ENCODE data around the gene ZNF200.

DNA sequence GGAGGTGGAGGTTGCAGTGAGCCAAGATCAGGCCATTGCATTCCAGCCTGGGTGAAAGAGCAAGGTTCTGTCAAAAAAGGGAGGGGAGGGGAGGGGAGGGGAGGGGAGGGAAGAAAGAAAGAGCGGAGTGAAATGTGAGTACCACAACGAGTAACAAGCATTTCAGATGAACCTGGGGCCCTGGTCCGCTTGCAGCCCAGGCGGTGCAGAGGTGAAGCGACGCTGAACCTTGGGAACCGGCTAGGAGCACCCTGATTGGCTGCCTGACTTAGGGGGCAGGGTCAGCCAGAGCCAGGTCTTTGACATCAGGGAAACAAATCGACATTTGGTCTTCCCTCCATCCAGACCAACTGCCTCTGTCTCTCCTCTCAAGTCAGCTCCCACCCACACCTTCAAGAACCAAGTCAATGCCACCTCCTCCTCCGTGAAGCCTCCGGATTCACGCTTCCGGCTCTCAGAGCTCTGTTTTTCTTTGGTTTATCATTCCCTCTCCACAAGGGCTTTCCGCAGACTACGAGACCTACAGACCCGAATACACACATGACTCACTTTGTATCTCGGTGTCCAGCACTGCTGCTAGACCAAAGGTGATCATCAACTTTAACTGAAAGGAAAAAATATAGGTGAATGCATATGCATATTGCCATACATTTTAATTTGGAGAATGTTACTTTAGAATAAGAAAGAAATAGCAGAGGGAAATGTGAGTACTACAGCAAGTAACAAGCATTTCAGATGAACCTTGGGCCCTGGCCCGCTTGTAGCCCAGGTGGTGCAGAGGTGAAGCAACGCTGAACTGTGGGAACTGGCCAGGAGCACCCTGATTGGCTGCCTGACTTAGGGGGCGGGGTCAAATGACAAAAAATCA is 27.6 kb downstream of the ZNF200 start:
- TF ChIP-seq, protein P1, sequence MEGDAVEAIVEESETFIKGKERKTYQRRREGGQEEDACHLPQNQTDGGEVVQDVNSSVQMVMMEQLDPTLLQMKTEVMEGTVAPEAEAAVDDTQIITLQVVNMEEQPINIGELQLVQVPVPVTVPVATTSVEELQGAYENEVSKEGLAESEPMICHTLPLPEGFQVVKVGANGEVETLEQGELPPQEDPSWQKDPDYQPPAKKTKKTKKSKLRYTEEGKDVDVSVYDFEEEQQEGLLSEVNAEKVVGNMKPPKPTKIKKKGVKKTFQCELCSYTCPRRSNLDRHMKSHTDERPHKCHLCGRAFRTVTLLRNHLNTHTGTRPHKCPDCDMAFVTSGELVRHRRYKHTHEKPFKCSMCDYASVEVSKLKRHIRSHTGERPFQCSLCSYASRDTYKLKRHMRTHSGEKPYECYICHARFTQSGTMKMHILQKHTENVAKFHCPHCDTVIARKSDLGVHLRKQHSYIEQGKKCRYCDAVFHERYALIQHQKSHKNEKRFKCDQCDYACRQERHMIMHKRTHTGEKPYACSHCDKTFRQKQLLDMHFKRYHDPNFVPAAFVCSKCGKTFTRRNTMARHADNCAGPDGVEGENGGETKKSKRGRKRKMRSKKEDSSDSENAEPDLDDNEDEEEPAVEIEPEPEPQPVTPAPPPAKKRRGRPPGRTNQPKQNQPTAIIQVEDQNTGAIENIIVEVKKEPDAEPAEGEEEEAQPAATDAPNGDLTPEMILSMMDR (IDR thresholded peaks at IDR 0.05): no peak
- no peak for TF ChIP-seq POLR2A (IDR thresholded peaks at IDR 0.05)
